Measurements from ENCODE around the gene ITGA1.
A peak's percentile ranks its signal among the peaks of the same experiment; 100 is the strongest.

The ITGA1 gene

DNA sequence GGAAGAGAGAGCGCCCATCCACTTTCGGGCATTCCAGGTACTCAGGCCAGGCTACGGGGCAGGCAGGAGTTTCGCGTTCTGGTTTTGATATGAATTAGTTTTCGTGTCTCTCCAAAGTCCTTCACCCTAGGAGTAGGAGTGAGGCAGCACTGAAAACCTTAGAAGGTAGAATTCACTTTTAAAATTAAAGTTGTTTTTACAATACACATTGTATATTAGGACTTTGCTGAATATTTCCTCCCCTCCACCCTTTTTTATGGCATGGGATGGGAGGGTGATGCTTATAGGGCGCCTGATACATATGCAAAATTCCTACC, 747 bp downstream of the ITGA1 start:
- DNase-seq (ENCODE audit: low spot score) = peak; percentile 49
- TF ChIP-seq, protein P1, sequence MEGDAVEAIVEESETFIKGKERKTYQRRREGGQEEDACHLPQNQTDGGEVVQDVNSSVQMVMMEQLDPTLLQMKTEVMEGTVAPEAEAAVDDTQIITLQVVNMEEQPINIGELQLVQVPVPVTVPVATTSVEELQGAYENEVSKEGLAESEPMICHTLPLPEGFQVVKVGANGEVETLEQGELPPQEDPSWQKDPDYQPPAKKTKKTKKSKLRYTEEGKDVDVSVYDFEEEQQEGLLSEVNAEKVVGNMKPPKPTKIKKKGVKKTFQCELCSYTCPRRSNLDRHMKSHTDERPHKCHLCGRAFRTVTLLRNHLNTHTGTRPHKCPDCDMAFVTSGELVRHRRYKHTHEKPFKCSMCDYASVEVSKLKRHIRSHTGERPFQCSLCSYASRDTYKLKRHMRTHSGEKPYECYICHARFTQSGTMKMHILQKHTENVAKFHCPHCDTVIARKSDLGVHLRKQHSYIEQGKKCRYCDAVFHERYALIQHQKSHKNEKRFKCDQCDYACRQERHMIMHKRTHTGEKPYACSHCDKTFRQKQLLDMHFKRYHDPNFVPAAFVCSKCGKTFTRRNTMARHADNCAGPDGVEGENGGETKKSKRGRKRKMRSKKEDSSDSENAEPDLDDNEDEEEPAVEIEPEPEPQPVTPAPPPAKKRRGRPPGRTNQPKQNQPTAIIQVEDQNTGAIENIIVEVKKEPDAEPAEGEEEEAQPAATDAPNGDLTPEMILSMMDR (conservative IDR thresholded peaks at IDR 0.05; ENCODE audit: low read depth) = no peak; the same call in 1 of the 2 replicates
- ChIA-PET CTCF (interaction anchor here (0.6 to 1.7 kb wide), 3 partner anchors 12 to 127 kb away, joined by 3 to 7 read pairs (median 5); no protein-coding TSS in a partner anchor), POLR2A (ENCODE audit: low non-redundant PET) (interaction anchor here (0.7 kb wide), 1 partner anchor 19 kb away, joined by 3 read pairs; no protein-coding TSS in a partner anchor)
- H3K27ac ChIP-seq = peak overlapping the region; percentile 84

DNA sequence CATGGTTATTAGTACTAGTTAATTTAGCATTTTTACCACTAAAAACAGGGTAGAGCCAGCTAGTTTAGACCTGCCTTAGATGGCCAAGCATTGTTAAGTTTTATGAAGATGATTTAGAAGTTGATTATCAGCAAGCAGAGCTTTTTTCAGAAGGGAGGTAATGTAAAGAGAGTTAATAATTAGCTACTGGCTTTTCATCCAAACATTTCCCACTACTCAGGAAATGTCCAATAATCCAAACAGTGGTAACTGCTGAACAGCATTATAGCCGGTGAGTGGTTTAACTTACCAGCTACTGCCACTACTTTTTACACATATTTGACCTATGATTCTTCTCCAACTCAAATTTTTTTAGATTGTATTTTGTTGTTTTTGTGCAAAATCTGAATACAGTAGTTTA, 1.7 kb downstream of the ITGA1 start:
- no peak overlapping the region for H3K27ac ChIP-seq
- POLR2A ChIA-PET (ENCODE audit: low non-redundant PET) = no interaction called here
- DNase-seq (ENCODE audit: low spot score) = no peak
- CTCF ChIA-PET = interaction anchor here (0.5 kb wide), 2 partner anchors 127 to 641 kb away, joined by 3 to 4 read pairs; no protein-coding TSS in a partner anchor
- TF ChIP-seq, protein P1 (conservative IDR thresholded peaks at IDR 0.05; ENCODE audit: low read depth) = no peak

DNA sequence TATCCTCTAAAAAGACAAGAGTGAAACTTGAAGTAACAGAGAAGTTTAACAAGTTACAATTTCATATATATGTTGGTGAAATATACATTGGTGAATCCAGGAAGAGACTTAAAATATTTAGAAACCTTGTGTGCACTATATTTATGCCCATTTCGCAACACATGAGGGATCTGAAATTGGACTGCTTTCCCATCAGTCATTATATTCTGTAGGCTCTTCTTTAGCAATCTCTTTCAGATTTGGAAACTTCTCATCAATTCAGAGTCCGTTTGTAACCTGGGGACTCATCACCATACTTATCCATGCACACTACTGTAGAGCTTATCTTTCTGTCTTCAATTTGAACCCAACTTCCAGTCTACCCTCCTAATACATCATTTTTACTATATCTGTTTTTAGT, 2.1 kb downstream of the ITGA1 start:
- POLR2A ChIA-PET (ENCODE audit: low non-redundant PET) = no interaction called here
- CTCF ChIA-PET = interaction anchor here (0.6 kb wide), 1 partner anchor 126 kb away, joined by 3 read pairs; no protein-coding TSS in a partner anchor
- H3K27ac ChIP-seq = no peak overlapping the region
- TF ChIP-seq, protein P1 (conservative IDR thresholded peaks at IDR 0.05; ENCODE audit: low read depth) = no peak
- DNase-seq (ENCODE audit: low spot score) = no peak

DNA sequence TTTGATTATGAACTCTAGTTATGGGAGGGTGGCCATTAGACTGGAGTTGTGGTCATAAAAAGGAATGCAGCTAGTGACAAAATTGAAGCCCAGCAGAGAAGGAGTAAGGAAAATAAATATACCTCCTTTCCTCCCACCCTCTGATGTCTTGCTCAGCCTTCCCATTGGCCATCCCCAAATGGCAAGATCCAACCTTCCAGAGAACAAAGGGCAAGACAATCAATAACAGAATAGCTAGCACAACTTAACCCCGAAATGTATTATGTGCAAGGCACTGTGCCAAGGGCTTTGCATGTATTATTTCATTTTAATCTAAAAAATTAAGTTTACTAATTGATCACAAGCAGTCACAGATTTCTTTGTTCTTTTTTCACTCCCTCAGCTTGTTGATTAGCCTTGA, 3.6 kb downstream of the ITGA1 start:
- no peak overlapping the region for H3K27ac ChIP-seq
- CTCF ChIA-PET = interaction anchor here (0.7 kb wide), 1 partner anchor 10 kb away, joined by 3 read pairs; no protein-coding TSS in a partner anchor
- TF ChIP-seq, protein P1 (conservative IDR thresholded peaks at IDR 0.05; ENCODE audit: low read depth) = no peak
- no peak for DNase-seq (ENCODE audit: low spot score)
- POLR2A ChIA-PET (ENCODE audit: low non-redundant PET) = no interaction called here

DNA sequence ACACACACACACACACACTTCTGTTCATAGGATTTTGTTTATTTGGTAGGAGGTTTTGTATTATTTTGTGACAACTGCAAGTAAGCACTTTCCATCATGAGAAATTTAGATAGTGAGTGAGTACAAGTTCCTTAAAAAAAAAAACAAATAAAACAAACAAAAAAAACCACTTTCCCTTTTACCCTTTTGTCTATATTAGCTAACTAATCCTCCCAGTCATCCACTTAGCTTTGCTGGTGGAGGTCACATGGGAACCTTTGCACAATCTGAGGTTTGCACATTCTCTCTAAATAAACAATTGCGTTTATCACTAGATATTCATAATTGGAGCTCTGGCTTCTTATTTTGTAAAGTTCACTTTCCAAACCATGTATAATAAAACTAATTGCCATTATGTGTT, 6.8 kb downstream of the ITGA1 start:
- POLR2A ChIA-PET (ENCODE audit: low non-redundant PET) = no interaction called here
- TF ChIP-seq, protein P1 (conservative IDR thresholded peaks at IDR 0.05; ENCODE audit: low read depth) = no peak
- no peak for DNase-seq (ENCODE audit: low spot score)
- H3K27ac ChIP-seq = no peak overlapping the region
- CTCF ChIA-PET = interaction anchor here (0.7 to 1.2 kb wide), 2 partner anchors 121 to 1132 kb away, joined by 5 to 10 read pairs; no protein-coding TSS in a partner anchor

DNA sequence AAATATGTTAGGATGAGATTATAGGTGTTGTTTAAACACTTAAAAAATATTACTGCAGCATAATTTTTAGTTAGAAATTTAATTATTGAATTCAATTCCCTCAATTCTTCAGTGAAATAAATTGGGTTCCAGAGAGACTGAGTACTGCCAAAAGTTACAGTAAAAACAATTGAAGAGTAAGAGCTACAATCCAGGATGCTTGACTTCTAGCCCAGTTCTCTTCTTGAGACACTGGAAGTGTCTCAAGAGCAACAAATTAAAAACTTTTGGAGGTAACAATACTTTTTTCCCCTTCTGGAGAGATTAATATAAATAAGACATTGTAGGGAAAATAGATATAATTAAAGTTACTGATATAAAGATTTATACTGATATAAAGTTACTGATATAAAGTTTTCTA, 8.3 kb downstream of the ITGA1 start:
- TF ChIP-seq, protein P1 (conservative IDR thresholded peaks at IDR 0.05; ENCODE audit: low read depth) = no peak
- no peak overlapping the region for H3K27ac ChIP-seq
- ChIA-PET POLR2A (ENCODE audit: low non-redundant PET) (no interaction called here), CTCF (interaction anchor here (0.7 to 1.5 kb wide), 3 partner anchors 9 to 1648 kb away, joined by 3 to 4 read pairs (median 3); partner anchors contain the start of genes ITGA1 and PELO)
- DNase-seq (ENCODE audit: low spot score) = no peak
